GM19240 (cell line): ENCODE data around the gene DR1.
A peak's percentile ranks its signal among the peaks of the same experiment; 100 is the strongest.

Experiments used
- DNase-seq: peaks from one replicate; pipeline ENCODE4 v3.0.0; 2011; ENCODE audit warnings: low spot score; ENCODE audit not compliant: insufficient read length

Gene DR1

GRCh38 chr1:93345633-93346420 lies at the start of gene DR1:
TSS of gene DR1 (plus strand) at chr1:93345907. CDS start at chr1:93346646, 739 bp downstream.
- peak; percentile 68 for DNase-seq

- no peak for DNase-seq
Measured at GRCh38 chr1:93296555-93297154, 49.1 kb upstream of the DR1 start.

GRCh38 chr1:93301131-93301530 lies 44.6 kb upstream of the DR1 start:
- DNase-seq = no peak

GRCh38 chr1:93302078-93302477 lies 43.6 kb upstream of the DR1 start:
- DNase-seq = no peak

DNA sequence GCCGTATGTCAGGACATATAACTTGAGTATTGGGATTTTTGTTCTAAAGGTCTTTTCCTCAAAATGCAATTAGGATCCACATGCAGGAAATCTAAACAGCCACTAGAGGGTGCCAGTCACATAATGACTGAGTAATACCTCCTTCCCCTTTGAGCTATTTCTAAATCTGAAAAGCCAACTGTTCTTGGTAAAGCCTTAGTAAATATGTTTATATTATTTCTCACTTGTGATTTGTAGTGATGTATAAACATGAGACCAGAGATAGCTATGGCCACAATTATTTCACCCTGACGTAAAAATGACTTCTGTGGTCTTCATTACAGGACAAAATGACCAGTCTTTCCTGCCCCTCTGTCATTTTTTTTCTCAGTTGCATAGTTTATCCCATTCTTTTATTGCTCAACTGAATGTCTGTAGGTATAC lies 41.0 kb upstream of the DR1 start:
- DNase-seq = no peak

GRCh38 chr1:93306920-93307319 lies 38.8 kb upstream of the DR1 start:
- no peak for DNase-seq

DNA sequence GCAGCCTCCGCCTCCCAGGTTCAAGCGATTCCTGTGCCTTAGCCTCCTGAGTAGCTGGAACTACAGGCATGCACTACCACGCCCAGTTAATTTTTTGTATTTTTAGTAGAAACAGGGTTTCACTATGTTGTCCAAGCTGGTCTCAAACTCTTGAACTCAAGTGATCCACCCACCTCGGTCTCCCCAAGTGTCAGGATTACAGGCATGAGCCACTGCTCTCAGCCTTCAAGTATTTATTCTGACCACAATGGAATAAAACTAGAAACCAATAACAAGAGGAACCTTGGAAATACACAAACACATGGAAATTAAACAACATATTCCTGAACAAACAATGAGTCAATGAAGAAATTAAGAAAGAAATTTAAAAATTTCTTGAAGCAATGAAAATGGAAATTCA lies 32.7 kb upstream of the DR1 start:
- no peak for DNase-seq

- DNase-seq = no peak
Measured at GRCh38 chr1:93317207-93317606, 28.5 kb upstream of the DR1 start.

- DNase-seq = no peak
Measured at GRCh38 chr1:93317943-93318342, 27.8 kb upstream of the DR1 start.

DNA sequence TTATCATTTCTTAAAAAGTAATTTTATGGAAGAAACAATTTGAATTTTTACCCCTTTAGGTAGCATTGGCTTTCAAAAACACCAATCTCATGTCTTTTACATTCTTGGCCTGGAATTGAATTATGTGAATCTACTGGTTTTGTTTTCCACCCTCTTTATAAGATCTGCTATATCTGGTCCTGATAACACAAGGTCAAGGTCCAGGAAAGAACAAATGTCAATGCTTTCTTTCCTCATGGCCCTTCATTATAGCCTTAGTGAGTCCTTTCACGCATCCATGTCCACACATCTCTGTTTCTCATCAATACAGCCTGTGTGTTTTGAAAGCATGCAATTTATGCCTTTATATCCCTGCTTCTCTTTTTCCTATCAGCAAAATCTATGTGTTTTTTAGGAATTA lies 24.0 kb upstream of the DR1 start:
- no peak for DNase-seq

GRCh38 chr1:93322349-93322748 lies 23.4 kb upstream of the DR1 start:
- no peak for DNase-seq

- DNase-seq = no peak
Measured at GRCh38 chr1:93323185-93323820, 22.4 kb upstream of the DR1 start.

DNA sequence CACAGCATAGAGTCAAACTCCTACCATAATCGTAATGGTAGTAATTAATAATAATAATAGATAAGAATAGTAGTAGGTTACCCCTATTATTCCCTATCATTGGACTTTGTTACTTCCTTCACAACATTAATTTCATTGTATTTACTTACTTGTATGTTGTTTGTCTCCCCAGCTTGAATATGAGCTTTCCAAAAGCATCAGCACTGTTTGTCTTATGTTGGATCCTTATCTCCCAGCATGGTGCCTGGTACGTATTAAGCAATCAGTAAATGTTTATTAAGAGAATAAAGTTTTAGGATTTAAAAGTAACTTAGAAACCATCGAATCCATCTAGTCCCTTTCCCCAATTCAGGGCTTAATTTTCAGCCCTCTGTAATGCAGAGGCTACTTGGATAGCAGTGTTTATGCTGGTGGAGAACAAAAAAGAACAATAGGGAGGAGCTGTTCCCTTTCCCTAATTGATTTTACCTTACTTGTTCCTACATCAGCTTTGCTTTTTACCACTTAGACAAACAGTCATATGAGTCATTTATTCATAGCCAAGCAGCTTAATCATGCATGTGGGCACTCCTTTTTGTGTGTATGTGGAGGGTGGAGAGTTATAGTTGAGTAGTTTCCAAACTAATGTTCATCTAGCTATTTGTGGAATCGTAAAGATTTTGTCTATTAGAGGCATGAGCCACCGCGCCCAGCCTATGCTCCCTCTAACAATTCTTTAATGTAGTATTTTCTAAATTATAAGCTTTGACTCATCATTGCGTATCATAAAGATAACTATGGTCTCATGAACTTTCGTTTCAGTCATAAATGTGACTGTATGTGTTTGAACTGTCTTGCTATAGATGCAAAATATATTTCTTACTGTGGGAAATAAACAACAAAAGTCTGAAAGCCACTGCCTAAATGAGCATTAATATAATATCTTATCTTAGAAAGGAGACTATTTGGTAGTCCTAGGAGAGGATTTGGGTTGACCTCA lies 20.9 kb upstream of the DR1 start:
- no peak for DNase-seq

DNA sequence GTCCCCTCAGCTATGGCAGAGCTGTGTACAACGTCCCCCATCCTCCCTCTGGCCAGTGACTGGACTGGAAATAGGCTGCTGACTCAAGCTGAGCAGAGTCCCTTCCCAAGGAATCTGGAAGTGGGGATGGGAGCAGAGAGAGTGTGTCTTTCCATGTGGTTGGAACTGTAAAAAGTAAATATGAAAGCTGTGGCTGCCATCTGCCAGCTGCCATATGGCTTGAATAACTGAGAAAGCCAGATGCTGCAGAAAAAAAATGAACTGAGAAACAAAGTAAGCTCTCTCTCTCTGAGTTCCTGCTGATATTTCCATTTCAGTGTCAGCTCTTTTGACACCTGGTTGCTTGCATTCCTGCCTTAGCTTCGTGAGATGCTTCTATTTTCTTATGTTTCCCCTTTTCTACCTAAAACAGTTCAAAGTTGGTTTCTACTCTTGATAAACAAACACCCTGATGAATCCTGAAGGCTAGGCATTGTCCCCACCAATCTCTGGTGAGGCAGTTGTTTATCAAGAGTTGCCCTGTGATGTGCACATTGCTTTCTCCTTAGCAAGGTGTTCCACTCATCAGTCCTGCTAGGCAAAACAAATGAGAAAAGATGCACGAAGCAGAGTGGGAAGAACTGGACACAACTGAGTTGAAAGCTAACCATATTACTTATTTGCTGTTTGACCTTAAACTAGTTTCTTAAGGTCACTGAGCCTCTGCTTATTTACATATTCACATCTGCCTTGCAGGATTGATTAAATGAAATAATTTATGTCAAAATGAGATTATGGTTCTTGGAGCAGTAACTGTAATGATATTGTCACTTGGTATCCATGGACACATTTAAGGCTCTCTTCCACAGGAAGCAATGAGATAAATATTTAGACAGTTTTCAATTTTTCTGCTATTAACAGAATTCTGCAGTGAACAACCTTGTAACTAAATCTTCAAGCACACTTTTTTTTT lies 16.6 kb upstream of the DR1 start:
- DNase-seq = no peak

DNA sequence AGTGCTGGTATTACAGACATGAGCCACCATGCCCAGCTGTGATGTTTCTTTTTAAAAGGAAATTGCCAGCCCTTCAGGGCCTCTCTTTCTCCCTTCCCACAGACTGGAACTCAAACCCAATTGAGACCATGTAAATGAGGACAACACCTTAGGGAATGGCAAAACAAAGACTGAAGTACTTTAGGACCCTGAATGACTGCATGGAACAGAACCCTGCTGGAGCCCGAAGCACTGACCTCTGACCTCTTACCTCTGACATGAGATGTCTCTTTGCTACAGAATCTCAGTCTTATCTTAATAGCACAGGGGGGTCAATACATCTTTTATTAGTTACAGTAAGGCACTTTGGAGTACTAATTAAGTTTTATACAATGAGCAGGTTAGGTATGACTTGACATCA lies 15.5 kb upstream of the DR1 start:
- DNase-seq = no peak

DNA sequence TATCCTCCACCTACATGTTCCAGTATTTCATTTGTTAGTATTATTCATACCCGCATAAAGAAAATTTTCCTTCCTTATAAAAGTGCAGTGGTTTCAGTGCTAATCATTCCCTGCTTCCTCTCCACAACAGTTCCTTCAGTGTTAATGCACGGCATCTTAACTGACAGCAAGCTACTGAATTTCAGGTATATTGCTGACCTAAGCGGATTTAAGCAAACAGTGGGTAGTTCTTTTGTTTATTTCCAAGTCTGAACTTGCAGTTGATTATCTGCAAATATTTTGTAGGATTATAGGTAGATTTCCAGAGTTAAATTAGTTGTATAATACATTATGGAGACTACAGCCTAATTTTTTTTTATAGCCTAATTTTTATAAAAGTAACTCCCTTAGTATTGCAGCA lies 15.1 kb upstream of the DR1 start:
- no peak for DNase-seq

- no peak for DNase-seq
Measured at GRCh38 chr1:93331412-93331811, 14.3 kb upstream of the DR1 start.

- no peak for DNase-seq
Measured at GRCh38 chr1:93332368-93332767, 13.3 kb upstream of the DR1 start.

GRCh38 chr1:93338387-93339146 lies 7.1 kb upstream of the DR1 start:
- no peak for DNase-seq
